Liver (tissue), 3 donors: ENCODE results near the gene CXCR3.

Experiments
- EGR1 ChIP-seq, 2 donors: IDR thresholded peaks; 2 replicates each; pipeline ENCODE4 v1.6.1; 2016 to 2018; ENCODE audit warnings: antibody characterized with exemption in 2 of 2, low read depth in 2 of 2
- HNF4G ChIP-seq: IDR thresholded peaks from 2 replicates; pipeline ENCODE4 v1.6.1; 2016; ENCODE audit warnings: antibody characterized with exemption
- TAF1 ChIP-seq: conservative IDR thresholded peaks from 2 replicates; pipeline ENCODE4 v1.6.1; 2016; ENCODE audit warnings: antibody characterized with exemption, mild to moderate bottlenecking
- TF ChIP-seq, protein P1 (sequence below): IDR thresholded peaks from 2 replicates; pipeline ENCODE4 v1.6.1; 2016; ENCODE audit warnings: antibody characterized with exemption
- TF ChIP-seq, protein P2 (sequence below): fragments of 150-350 bp; IDR thresholded peaks from 2 replicates; pipeline ENCODE4 v1.5.1; 2017; ENCODE audit warnings: improper control_type of control experiment, low read depth, low read length; ENCODE audit not compliant: missing input control
- donor health status: healthy.
- donor health status: healthy.

DNA sequence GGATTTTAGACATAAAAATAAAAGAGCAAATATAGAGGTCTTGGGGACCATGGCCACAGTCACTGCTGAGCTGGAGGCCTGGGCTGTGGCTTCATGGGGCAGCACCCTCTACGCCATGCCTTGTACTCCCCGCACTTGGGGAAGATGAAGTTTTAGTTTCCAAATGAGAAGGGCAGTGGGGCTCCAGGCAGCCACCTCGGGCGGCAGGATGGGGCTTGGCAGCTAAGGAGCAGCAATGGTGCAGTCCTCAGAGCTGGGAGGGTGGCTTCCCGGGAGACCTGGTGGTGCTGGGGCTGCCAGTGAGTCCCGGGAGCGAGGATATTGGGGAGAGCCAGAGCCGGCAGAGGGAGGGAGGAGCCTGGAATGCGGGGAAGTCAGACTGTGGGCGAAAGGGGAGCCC is 2.4 kb downstream of the CXCR3 start:
- TF ChIP-seq, protein P1, sequence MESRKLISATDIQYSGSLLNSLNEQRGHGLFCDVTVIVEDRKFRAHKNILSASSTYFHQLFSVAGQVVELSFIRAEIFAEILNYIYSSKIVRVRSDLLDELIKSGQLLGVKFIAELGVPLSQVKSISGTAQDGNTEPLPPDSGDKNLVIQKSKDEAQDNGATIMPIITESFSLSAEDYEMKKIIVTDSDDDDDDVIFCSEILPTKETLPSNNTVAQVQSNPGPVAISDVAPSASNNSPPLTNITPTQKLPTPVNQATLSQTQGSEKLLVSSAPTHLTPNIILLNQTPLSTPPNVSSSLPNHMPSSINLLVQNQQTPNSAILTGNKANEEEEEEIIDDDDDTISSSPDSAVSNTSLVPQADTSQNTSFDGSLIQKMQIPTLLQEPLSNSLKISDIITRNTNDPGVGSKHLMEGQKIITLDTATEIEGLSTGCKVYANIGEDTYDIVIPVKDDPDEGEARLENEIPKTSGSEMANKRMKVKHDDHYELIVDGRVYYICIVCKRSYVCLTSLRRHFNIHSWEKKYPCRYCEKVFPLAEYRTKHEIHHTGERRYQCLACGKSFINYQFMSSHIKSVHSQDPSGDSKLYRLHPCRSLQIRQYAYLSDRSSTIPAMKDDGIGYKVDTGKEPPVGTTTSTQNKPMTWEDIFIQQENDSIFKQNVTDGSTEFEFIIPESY: no peak
- TF ChIP-seq, protein P2, sequence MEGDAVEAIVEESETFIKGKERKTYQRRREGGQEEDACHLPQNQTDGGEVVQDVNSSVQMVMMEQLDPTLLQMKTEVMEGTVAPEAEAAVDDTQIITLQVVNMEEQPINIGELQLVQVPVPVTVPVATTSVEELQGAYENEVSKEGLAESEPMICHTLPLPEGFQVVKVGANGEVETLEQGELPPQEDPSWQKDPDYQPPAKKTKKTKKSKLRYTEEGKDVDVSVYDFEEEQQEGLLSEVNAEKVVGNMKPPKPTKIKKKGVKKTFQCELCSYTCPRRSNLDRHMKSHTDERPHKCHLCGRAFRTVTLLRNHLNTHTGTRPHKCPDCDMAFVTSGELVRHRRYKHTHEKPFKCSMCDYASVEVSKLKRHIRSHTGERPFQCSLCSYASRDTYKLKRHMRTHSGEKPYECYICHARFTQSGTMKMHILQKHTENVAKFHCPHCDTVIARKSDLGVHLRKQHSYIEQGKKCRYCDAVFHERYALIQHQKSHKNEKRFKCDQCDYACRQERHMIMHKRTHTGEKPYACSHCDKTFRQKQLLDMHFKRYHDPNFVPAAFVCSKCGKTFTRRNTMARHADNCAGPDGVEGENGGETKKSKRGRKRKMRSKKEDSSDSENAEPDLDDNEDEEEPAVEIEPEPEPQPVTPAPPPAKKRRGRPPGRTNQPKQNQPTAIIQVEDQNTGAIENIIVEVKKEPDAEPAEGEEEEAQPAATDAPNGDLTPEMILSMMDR: no peak
- TF ChIP-seq EGR1 (IDR thresholded peaks at IDR 0.05; ENCODE audit: low read depth in 2 of 2) (no peak), TAF1 (no peak), HNF4G (no peak)
